ENCODE measurements around the gene ELL. TPM values are rescaled to one million over a fixed set of nuclear protein-coding genes. Genes with fewer than 3 reads are reported as not detected.

ELL gene
- total RNA-seq, 1 donor from 2014 or later, result 7.9 TPM

GRCh38 chr19:18477974-18478373, 43.9 kb downstream of the ELL start:
- Histone ChIP-seq H3K4me3 (no peak overlapping the region), H3K4me1 (peaks cover 90% of the 10 kb centered on the region), H3K27ac (replicated peaks) (peak overlapping the region; percentile 86), H3K27me3 (ENCODE audit: low read depth) (no peaks in the 10 kb centered on the region), H3K36me3 (no peaks in the 10 kb centered on the region), H3K9me3 (replicated peaks) (no peaks in the 10 kb centered on the region)
- no peak for TF ChIP-seq CTCF (IDR thresholded peaks at IDR 0.05; ENCODE audit: borderline replicate concordance)
- no peak for DNase-seq
- intact Hi-C loops (cut with micrococcal nuclease), result no loop called here

DNA sequence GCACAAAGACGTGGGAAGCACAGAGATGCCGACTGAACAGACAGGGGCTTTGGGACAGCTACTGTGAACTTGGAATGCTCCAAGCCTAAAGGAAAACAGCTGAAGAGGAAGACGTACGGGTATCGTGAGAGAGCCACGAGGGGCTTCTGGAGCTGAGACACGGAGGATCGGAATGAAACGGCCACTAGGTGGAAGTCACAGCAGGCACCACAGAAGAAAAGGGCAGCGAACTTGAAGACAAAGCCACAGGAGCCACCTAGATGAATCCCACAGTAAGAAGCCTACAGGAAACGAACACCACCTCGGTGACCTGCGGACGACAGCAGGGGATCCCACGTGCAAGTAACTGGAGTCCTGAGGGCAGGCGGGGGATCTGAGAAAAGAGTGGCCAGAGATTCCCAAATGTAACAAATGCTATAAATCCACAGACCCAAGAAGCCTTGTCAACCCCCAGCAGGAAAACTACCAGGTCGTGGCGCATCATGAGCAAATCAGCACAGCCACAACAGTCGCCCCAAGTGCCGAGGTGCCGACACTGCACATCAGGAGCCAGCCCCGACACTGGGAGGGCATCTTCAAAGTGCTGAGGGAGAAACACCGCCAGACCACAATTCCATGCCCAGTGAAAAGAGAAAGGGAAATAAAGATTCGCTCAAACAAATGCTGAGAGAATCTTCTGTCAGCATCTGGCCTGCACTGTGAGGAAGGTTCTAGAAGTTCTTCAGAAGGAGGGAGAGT, 44.7 kb downstream of the ELL start:
- intact Hi-C loops (cut with micrococcal nuclease), result no loop called here
- no peaks in the 10 kb centered on the region for H3K27me3 ChIP-seq (ENCODE audit: low read depth)
- H3K9me3 ChIP-seq (replicated peaks), result no peaks in the 10 kb centered on the region
- no peak overlapping the region for H3K4me3 ChIP-seq
- DNase-seq, result no peak
- TF ChIP-seq CTCF (IDR thresholded peaks at IDR 0.05; ENCODE audit: borderline replicate concordance), result peak; percentile 13
- H3K4me1 ChIP-seq, result peaks cover 88% of the 10 kb centered on the region
- peak overlapping the region; percentile 86 for H3K27ac ChIP-seq (replicated peaks)
- H3K36me3 ChIP-seq, result peaks cover 3% of the 10 kb centered on the region

DNA sequence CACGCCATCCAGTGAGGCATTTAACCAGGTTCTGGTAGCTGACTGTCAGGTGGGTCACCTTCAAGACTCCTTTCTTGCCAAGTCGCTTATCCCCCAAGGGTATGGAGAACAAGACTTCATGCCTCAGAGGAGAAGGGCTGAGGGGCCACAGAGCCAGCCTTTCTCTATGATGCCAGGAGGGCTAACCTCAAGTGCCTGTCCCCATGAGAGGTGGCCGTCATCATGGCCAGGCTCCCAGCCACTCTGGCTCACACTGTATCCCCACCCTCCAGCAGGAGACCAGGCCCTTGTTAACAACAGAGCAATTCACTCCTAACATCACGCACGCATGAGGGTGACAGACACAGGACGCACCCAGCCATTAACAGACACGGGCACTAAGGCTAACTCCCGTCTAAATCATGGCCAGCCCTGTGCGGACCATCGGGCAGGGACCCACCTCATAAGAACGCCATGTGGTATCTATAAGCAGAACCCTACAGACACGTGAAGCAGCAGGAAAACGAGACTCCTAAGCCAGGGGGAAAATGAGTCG, 45.3 kb downstream of the ELL start:
- Histone ChIP-seq H3K4me1 (peaks cover 87% of the 10 kb centered on the region), H3K27me3 (ENCODE audit: low read depth) (no peaks in the 10 kb centered on the region)
- intact Hi-C loops (cut with micrococcal nuclease), result no loop called here

GRCh38 chr19:18475762-18476331, 46.0 kb downstream of the ELL start:
- Histone ChIP-seq H3K27me3 (ENCODE audit: low read depth) (no peaks in the 10 kb centered on the region), H3K27ac (replicated peaks) (no peak overlapping the region), H3K9me3 (replicated peaks) (no peaks in the 10 kb centered on the region), H3K4me3 (no peak overlapping the region), H3K4me1 (peaks cover 81% of the 10 kb centered on the region), H3K36me3 (peaks cover 13% of the 10 kb centered on the region)
- DNase-seq, result no peak
- TF ChIP-seq CTCF (IDR thresholded peaks at IDR 0.05; ENCODE audit: borderline replicate concordance), result no peak
- intact Hi-C loops (cut with micrococcal nuclease), result no loop called here

More for the DNA sequence above, 45.3 kb downstream of the ELL start:
- Histone ChIP-seq H3K9me3 (replicated peaks) (no peaks in the 10 kb centered on the region), H3K36me3 (peaks cover 10% of the 10 kb centered on the region), H3K4me3 (no peak overlapping the region), H3K27ac (replicated peaks) (peak overlapping the region; percentile 86)
- no peak for DNase-seq
- TF ChIP-seq CTCF (IDR thresholded peaks at IDR 0.05; ENCODE audit: borderline replicate concordance), result no peak

GRCh38 chr19:18475004-18475453, 46.8 kb downstream of the ELL start:
- DNase-seq, result no peak
- Histone ChIP-seq H3K36me3 (peaks cover 16% of the 10 kb centered on the region), H3K9me3 (replicated peaks) (no peaks in the 10 kb centered on the region), H3K27me3 (ENCODE audit: low read depth) (no peaks in the 10 kb centered on the region), H3K27ac (replicated peaks) (no peak overlapping the region), H3K4me1 (peaks cover 81% of the 10 kb centered on the region), H3K4me3 (no peak overlapping the region)
- intact Hi-C loops (cut with micrococcal nuclease), result no loop called here
- TF ChIP-seq CTCF (IDR thresholded peaks at IDR 0.05; ENCODE audit: borderline replicate concordance), result no peak

All from left ventricle myocardium inferior (tissue), 1 donor.